ENCODE measurements around the gene AHDC1. TPM values are rescaled to one million over a fixed set of nuclear protein-coding genes. Genes with fewer than 3 reads are reported as not detected.

Gene AHDC1
- total RNA-seq, 1 experiment from 2014 or later: 20.8 TPM

GRCh38 chr1:27577504-27578188 lies 26.3 kb downstream of the AHDC1 start:
- no peaks in the 10 kb centered on the region for H3K9me3 Mint-ChIP-seq (ENCODE audit: low read depth, unreplicated experiment)
- CTCF ChIA-PET: interaction anchor here (0.7 kb wide), 1 partner anchor 725 kb away, joined by 4 read pairs; no protein-coding TSS in a partner anchor
- no TSS peak for BruUV-seq (replicated peaks)
- H3K36me3 Mint-ChIP-seq (ENCODE audit: insufficient read depth, unreplicated experiment): peaks cover 13% of the 10 kb centered on the region
- H3K27ac Mint-ChIP-seq (ENCODE audit: unreplicated experiment): no peak overlapping the region
- TF ChIP-seq CTCF (IDR thresholded peaks at IDR 0.05; ENCODE audit: unreplicated experiment): no peak
- H3K4me3 Mint-ChIP-seq (ENCODE audit: low read depth, unreplicated experiment): no peak overlapping the region
- DNase-seq: no peak
- intact Hi-C loops (cut with micrococcal nuclease; ENCODE audit: unreplicated experiment): no loop called here
- H3K4me1 Mint-ChIP-seq (ENCODE audit: low read depth, unreplicated experiment): peaks cover 17% of the 10 kb centered on the region
- H3K27me3 Mint-ChIP-seq (ENCODE audit: unreplicated experiment): no peaks in the 10 kb centered on the region

- H3K27ac Mint-ChIP-seq (ENCODE audit: unreplicated experiment): no peak overlapping the region
- no TSS peak for BruUV-seq (replicated peaks)
- CTCF ChIA-PET: interaction anchor here (0.7 kb wide), 1 partner anchor 726 kb away, joined by 4 read pairs; no protein-coding TSS in a partner anchor
- H3K27me3 Mint-ChIP-seq (ENCODE audit: unreplicated experiment): no peaks in the 10 kb centered on the region
- no peak overlapping the region for H3K4me3 Mint-ChIP-seq (ENCODE audit: low read depth, unreplicated experiment)
- H3K36me3 Mint-ChIP-seq (ENCODE audit: insufficient read depth, unreplicated experiment): peaks cover 16% of the 10 kb centered on the region
- intact Hi-C loops (cut with micrococcal nuclease; ENCODE audit: unreplicated experiment): no loop called here
- DNase-seq: no peak
- H3K4me1 Mint-ChIP-seq (ENCODE audit: low read depth, unreplicated experiment): peaks cover 25% of the 10 kb centered on the region
- no peaks in the 10 kb centered on the region for H3K9me3 Mint-ChIP-seq (ENCODE audit: low read depth, unreplicated experiment)
- no peak for TF ChIP-seq CTCF (IDR thresholded peaks at IDR 0.05; ENCODE audit: unreplicated experiment)
Observed at GRCh38 chr1:27576806-27577227, 27.1 kb downstream of the AHDC1 start.

GRCh38 chr1:27575840-27576331 lies 28.1 kb downstream of the AHDC1 start:
- peaks cover 16% of the 10 kb centered on the region for H3K36me3 Mint-ChIP-seq (ENCODE audit: insufficient read depth, unreplicated experiment)
- no peak overlapping the region for H3K27ac Mint-ChIP-seq (ENCODE audit: unreplicated experiment)
- H3K4me3 Mint-ChIP-seq (ENCODE audit: low read depth, unreplicated experiment): no peak overlapping the region
- peaks cover 35% of the 10 kb centered on the region for H3K4me1 Mint-ChIP-seq (ENCODE audit: low read depth, unreplicated experiment)
- DNase-seq: peak; percentile 56
- BruUV-seq (replicated peaks): no TSS peak
- no peaks in the 10 kb centered on the region for H3K27me3 Mint-ChIP-seq (ENCODE audit: unreplicated experiment)
- CTCF ChIA-PET: interaction anchor here (0.5 to 2.1 kb wide), 7 partner anchors 19 to 159 kb away, joined by 3 to 12 read pairs (median 3); no protein-coding TSS in a partner anchor
- TF ChIP-seq CTCF (IDR thresholded peaks at IDR 0.05; ENCODE audit: unreplicated experiment): no peak
- no peaks in the 10 kb centered on the region for H3K9me3 Mint-ChIP-seq (ENCODE audit: low read depth, unreplicated experiment)
- intact Hi-C loops (cut with micrococcal nuclease; ENCODE audit: unreplicated experiment): no loop called here

- Mint-ChIP-seq H3K36me3 (ENCODE audit: insufficient read depth, unreplicated experiment) (peaks cover 16% of the 10 kb centered on the region), H3K27me3 (ENCODE audit: unreplicated experiment) (no peaks in the 10 kb centered on the region), H3K9me3 (ENCODE audit: low read depth, unreplicated experiment) (no peaks in the 10 kb centered on the region), H3K4me1 (ENCODE audit: low read depth, unreplicated experiment) (peaks cover 42% of the 10 kb centered on the region), H3K27ac (ENCODE audit: unreplicated experiment) (no peak overlapping the region), H3K4me3 (ENCODE audit: low read depth, unreplicated experiment) (peak overlapping the region; percentile 37)
- BruUV-seq (replicated peaks): no TSS peak
- CTCF ChIA-PET: interaction anchor here (0.5 to 2.1 kb wide), 9 partner anchors 11 to 159 kb away, joined by 3 to 12 read pairs (median 4); no protein-coding TSS in a partner anchor
- DNase-seq: peak; percentile 67
- TF ChIP-seq CTCF (IDR thresholded peaks at IDR 0.05; ENCODE audit: unreplicated experiment): no peak
- intact Hi-C loops (cut with micrococcal nuclease; ENCODE audit: unreplicated experiment): no loop called here
Observed at GRCh38 chr1:27574871-27575831, 28.8 kb downstream of the AHDC1 start.
